ENCODE data around the gene CD180.

DNA sequence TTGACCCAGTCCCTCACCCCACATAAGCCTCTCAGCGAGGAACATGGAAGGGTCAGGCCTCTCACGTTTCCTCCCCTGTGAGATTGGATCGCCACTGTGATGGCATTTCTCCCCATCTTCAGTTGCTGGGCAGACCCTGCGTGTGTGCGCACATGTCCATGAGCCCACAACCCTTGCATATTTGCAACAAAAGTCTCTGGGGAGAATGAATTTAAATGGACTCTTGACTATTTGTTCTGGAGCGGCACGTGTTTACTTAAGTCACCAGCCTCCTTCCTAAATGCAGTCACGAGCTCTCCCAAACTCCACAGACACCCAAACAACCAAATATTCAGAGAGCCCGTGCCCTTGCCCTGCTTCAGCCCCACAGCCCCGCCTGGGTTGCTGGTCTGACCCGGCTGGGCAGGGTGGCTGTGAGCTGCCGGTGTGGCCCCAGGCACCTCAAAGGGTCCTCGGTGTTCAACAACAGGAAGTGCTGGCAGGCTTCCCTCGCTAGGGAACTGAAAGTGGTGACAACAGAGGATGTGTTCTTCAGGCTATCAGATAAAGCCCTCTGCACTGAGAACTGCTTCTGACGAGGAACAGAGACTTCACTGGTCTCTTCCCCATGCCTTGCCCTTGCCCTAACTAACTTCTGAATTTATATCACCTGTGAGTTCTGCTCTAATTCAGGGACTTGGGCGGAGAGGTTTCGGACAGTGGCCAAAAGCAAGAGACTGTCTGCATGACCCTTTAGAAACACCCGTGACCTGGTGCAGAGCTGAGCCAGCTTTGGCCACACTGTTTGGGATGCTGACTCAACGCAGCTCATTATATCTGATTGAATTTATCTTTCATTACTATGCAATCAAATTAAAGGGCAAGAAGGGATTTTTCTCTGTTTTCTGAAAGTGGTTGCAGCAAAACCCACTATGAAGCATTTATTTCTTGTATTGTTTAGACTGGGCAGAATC lies 19.2 kb upstream of the CD180 start:
- TF ChIP-seq, protein P1, sequence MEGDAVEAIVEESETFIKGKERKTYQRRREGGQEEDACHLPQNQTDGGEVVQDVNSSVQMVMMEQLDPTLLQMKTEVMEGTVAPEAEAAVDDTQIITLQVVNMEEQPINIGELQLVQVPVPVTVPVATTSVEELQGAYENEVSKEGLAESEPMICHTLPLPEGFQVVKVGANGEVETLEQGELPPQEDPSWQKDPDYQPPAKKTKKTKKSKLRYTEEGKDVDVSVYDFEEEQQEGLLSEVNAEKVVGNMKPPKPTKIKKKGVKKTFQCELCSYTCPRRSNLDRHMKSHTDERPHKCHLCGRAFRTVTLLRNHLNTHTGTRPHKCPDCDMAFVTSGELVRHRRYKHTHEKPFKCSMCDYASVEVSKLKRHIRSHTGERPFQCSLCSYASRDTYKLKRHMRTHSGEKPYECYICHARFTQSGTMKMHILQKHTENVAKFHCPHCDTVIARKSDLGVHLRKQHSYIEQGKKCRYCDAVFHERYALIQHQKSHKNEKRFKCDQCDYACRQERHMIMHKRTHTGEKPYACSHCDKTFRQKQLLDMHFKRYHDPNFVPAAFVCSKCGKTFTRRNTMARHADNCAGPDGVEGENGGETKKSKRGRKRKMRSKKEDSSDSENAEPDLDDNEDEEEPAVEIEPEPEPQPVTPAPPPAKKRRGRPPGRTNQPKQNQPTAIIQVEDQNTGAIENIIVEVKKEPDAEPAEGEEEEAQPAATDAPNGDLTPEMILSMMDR (IDR thresholded peaks at IDR 0.05; ENCODE audit: low read depth, low read length, poor library complexity, severe bottlenecking): no peak
- no peak for TF ChIP-seq EZH2phosphoT487 (IDR thresholded peaks at IDR 0.05; ENCODE audit: borderline replicate concordance, low read length)

Data from DOHH2 (cell line).